Measurements from ENCODE around the gene WDR48. TPM values are rescaled to one million over a fixed set of nuclear protein-coding genes. Genes with fewer than 3 reads are reported as not detected.

Gene WDR48
- total and polyA plus RNA-seq, 4 donors, result 17.3 to 39.3 (median 28.4) TPM

GRCh38 chr3:39115870-39116269 lies 64.1 kb downstream of the WDR48 start:
- DNase-seq (no peak), ATAC-seq (ENCODE audit: low FRiP score) (no peak)
- 93% methylated on average over 3 of the region's 3 CpGs for WGBS, 2 donors
- Histone ChIP-seq H3K4me1 (ENCODE audit: control insufficient read depth in 1 of 2, insufficient read depth in 2 of 2, low read length in 2 of 2) (no peaks in the 10 kb centered on the region), H3K27me3 (ENCODE audit: control insufficient read depth in 1 of 2, insufficient read depth in 2 of 2, low read length in 1 of 2) (no peaks in the 10 kb centered on the region), H3K27ac (ENCODE audit: low read depth in 1 of 2, low read length in 2 of 2) (no peak overlapping the region), H3K4me3 (ENCODE audit: low read length in 2 of 2) (no peak overlapping the region), H3K9me3 (ENCODE audit: control insufficient read depth, low read length) (no peaks in the 10 kb centered on the region), H3K36me3 (ENCODE audit: control insufficient read depth in 1 of 2, insufficient read depth in 2 of 2, low read length in 1 of 2) (peaks cover 0 to 2% of the 10 kb centered on the region in 2 donors)
- intact Hi-C loops (cut with DNase I), result no loop called here

- no peak for ATAC-seq (ENCODE audit: low FRiP score)
Observed at GRCh38 chr3:39118079-39118478, 66.3 kb downstream of the WDR48 start.

GRCh38 chr3:39118931-39119660 lies 67.3 kb downstream of the WDR48 start:
- Histone ChIP-seq H3K4me1 (ENCODE audit: control insufficient read depth in 1 of 2, insufficient read depth in 2 of 2, low read length in 2 of 2) (no peaks in the 10 kb centered on the region), H3K36me3 (ENCODE audit: control insufficient read depth in 1 of 2, insufficient read depth in 2 of 2, low read length in 1 of 2) (peaks cover 0 to 2% of the 10 kb centered on the region in 2 donors), H3K27ac (ENCODE audit: low read depth in 1 of 2, low read length in 2 of 2) (no peak overlapping the region), H3K4me3 (ENCODE audit: low read length in 2 of 2) (no peak overlapping the region), H3K27me3 (ENCODE audit: control insufficient read depth in 1 of 2, insufficient read depth in 2 of 2, low read length in 1 of 2) (no peaks in the 10 kb centered on the region), H3K9me3 (ENCODE audit: control insufficient read depth, low read length) (no peaks in the 10 kb centered on the region)
- ATAC-seq (ENCODE audit: low FRiP score), result no peak
- no peak for DNase-seq
- intact Hi-C loops (cut with DNase I), result no loop called here
- 84 to 88% methylated on average over 5 of the region's 5 CpGs for WGBS, 2 donors

More at GRCh38 chr3:39118079-39118478, 66.3 kb downstream of the WDR48 start:
- Histone ChIP-seq H3K4me3 (ENCODE audit: low read length in 2 of 2) (no peak overlapping the region), H3K36me3 (ENCODE audit: control insufficient read depth in 1 of 2, insufficient read depth in 2 of 2, low read length in 1 of 2) (peaks cover 0 to 2% of the 10 kb centered on the region in 2 donors), H3K27me3 (ENCODE audit: control insufficient read depth in 1 of 2, insufficient read depth in 2 of 2, low read length in 1 of 2) (no peaks in the 10 kb centered on the region), H3K9me3 (ENCODE audit: control insufficient read depth, low read length) (no peaks in the 10 kb centered on the region), H3K27ac (ENCODE audit: low read depth in 1 of 2, low read length in 2 of 2) (no peak overlapping the region), H3K4me1 (ENCODE audit: control insufficient read depth in 1 of 2, insufficient read depth in 2 of 2, low read length in 2 of 2) (no peaks in the 10 kb centered on the region)
- 82 to 93% methylated on average over 3 of the region's 3 CpGs for WGBS, 2 donors
- intact Hi-C loops (cut with DNase I), result no loop called here
- no peak for DNase-seq

- Histone ChIP-seq H3K9me3 (ENCODE audit: control insufficient read depth, low read length) (no peaks in the 10 kb centered on the region), H3K4me1 (ENCODE audit: control insufficient read depth in 1 of 2, insufficient read depth in 2 of 2, low read length in 2 of 2) (no peaks in the 10 kb centered on the region), H3K27ac (ENCODE audit: low read depth in 1 of 2, low read length in 2 of 2) (no peak overlapping the region), H3K36me3 (ENCODE audit: control insufficient read depth in 1 of 2, insufficient read depth in 2 of 2, low read length in 1 of 2) (no peaks in the 10 kb centered on the region), H3K4me3 (ENCODE audit: low read length in 2 of 2) (no peak overlapping the region), H3K27me3 (ENCODE audit: control insufficient read depth in 1 of 2, insufficient read depth in 2 of 2, low read length in 1 of 2) (no peaks in the 10 kb centered on the region)
- DNase-seq, result no peak
- no peak for ATAC-seq (ENCODE audit: low FRiP score)
- WGBS, 2 donors, result 93 to 95% methylated on average over 2 of the region's 2 CpGs
- intact Hi-C loops (cut with DNase I), result no loop called here
Observed at GRCh38 chr3:39121621-39122020, 69.8 kb downstream of the WDR48 start.

GRCh38 chr3:39122813-39123212 lies 71.0 kb downstream of the WDR48 start:
- ATAC-seq (ENCODE audit: low FRiP score) (no peak), DNase-seq (no peak)
- no peaks in the 10 kb centered on the region for H3K4me1 ChIP-seq (ENCODE audit: control insufficient read depth in 1 of 2, insufficient read depth in 2 of 2, low read length in 2 of 2)
- H3K9me3 ChIP-seq (ENCODE audit: control insufficient read depth, low read length), result no peaks in the 10 kb centered on the region
- H3K27ac ChIP-seq (ENCODE audit: low read depth in 1 of 2, low read length in 2 of 2), result no peak overlapping the region
- no peaks in the 10 kb centered on the region for H3K36me3 ChIP-seq (ENCODE audit: control insufficient read depth in 1 of 2, insufficient read depth in 2 of 2, low read length in 1 of 2)
- H3K4me3 ChIP-seq (ENCODE audit: low read length in 2 of 2), result no peak overlapping the region
- no peaks in the 10 kb centered on the region for H3K27me3 ChIP-seq (ENCODE audit: control insufficient read depth in 1 of 2, insufficient read depth in 2 of 2, low read length in 1 of 2)
- intact Hi-C loops (cut with DNase I), result no loop called here
- 84 to 88% methylated on average over 1 of the region's 1 CpG for WGBS, 2 donors

- H3K9me3 ChIP-seq (ENCODE audit: control insufficient read depth, low read length), result no peaks in the 10 kb centered on the region
- peak overlapping the region in 1 of 2 donors; percentile 56 for H3K27ac ChIP-seq (ENCODE audit: low read depth in 1 of 2, low read length in 2 of 2)
- no peaks in the 10 kb centered on the region for H3K4me1 ChIP-seq (ENCODE audit: control insufficient read depth in 1 of 2, insufficient read depth in 2 of 2, low read length in 2 of 2)
- intact Hi-C loops (cut with DNase I), result loop anchor here (2.0 to 5.0 kb wide), 3 partner anchors 67 to 168 kb away; partner anchors contain the start of gene XIRP1 (in 1 of the 2)
- WGBS, 2 donors, result 68 to 72% methylated on average over 5 of the region's 5 CpGs
- no peaks in the 10 kb centered on the region for H3K27me3 ChIP-seq (ENCODE audit: control insufficient read depth in 1 of 2, insufficient read depth in 2 of 2, low read length in 1 of 2)
- H3K36me3 ChIP-seq (ENCODE audit: control insufficient read depth in 1 of 2, insufficient read depth in 2 of 2, low read length in 1 of 2), result no peaks in the 10 kb centered on the region
- ATAC-seq (ENCODE audit: low FRiP score) (peak; percentile 71), DNase-seq (no peak)
- no peak overlapping the region for H3K4me3 ChIP-seq (ENCODE audit: low read length in 2 of 2)
Observed at GRCh38 chr3:39124876-39125840, 73.3 kb downstream of the WDR48 start.

GRCh38 chr3:39125841-39126500 lies 74.2 kb downstream of the WDR48 start:
- no peaks in the 10 kb centered on the region for H3K4me1 ChIP-seq (ENCODE audit: control insufficient read depth in 1 of 2, insufficient read depth in 2 of 2, low read length in 2 of 2)
- intact Hi-C loops (cut with DNase I), result loop anchor here (2.0 to 5.0 kb wide), 3 partner anchors 66 to 167 kb away; partner anchors contain the start of gene XIRP1 (in 1 of the 2)
- H3K9me3 ChIP-seq (ENCODE audit: control insufficient read depth, low read length), result no peaks in the 10 kb centered on the region
- H3K4me3 ChIP-seq (ENCODE audit: low read length in 2 of 2), result no peak overlapping the region
- peak overlapping the region in 1 of 2 donors; percentile 8 for H3K27ac ChIP-seq (ENCODE audit: low read depth in 1 of 2, low read length in 2 of 2)
- no peaks in the 10 kb centered on the region for H3K27me3 ChIP-seq (ENCODE audit: control insufficient read depth in 1 of 2, insufficient read depth in 2 of 2, low read length in 1 of 2)
- H3K36me3 ChIP-seq (ENCODE audit: control insufficient read depth in 1 of 2, insufficient read depth in 2 of 2, low read length in 1 of 2), result no peaks in the 10 kb centered on the region
- WGBS, 2 donors, result 59% methylated on average over 12 of the region's 12 CpGs
- ATAC-seq (ENCODE audit: low FRiP score) (peak; percentile 57), DNase-seq (no peak)

- Histone ChIP-seq H3K27ac (ENCODE audit: low read depth in 1 of 2, low read length in 2 of 2) (peak overlapping the region in 1 of 2 donors; percentile 8), H3K27me3 (ENCODE audit: control insufficient read depth in 1 of 2, insufficient read depth in 2 of 2, low read length in 1 of 2) (no peaks in the 10 kb centered on the region), H3K36me3 (ENCODE audit: control insufficient read depth in 1 of 2, insufficient read depth in 2 of 2, low read length in 1 of 2) (no peaks in the 10 kb centered on the region), H3K4me1 (ENCODE audit: control insufficient read depth in 1 of 2, insufficient read depth in 2 of 2, low read length in 2 of 2) (no peaks in the 10 kb centered on the region), H3K9me3 (ENCODE audit: control insufficient read depth, low read length) (no peaks in the 10 kb centered on the region), H3K4me3 (ENCODE audit: low read length in 2 of 2) (no peak overlapping the region)
- intact Hi-C loops (cut with DNase I), result loop anchor here in 1 of 2 donors (5.0 kb wide), 1 partner anchor 66 kb away; the partner anchor contains the start of gene XIRP1
- ATAC-seq (ENCODE audit: low FRiP score), result peak; percentile 67
- 50% methylated on average over 6 of the region's 6 CpGs for WGBS, 2 donors
- no peak for DNase-seq
Observed at GRCh38 chr3:39126532-39127071, 74.8 kb downstream of the WDR48 start.
